ENCODE results near the gene FOXP1.
A peak's percentile ranks its signal among the peaks of the same experiment; 100 is the strongest.

Gene FOXP1

DNA sequence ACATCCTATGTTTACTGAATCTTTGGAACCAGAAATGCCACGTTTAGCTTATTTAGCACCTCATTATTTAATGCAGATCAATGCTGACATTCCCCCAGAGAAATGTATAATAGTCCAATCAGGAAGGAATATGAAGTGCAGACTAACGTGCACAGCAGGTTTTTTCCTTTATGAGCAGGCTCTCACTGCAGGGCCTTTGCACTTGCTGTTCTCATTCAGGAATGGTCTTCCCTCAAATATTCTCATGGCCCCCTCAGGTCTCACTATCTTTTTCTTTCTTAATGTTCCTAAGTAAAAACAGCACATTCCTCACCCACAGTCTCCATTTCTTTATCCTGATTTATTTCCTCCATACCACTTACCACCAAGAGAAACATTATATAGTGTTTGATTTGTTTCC lies 174.6 kb downstream of the FOXP1 start:
- ChIA-PET CTCF (no interaction called here), POLR2A (no interaction called here)
- no peak for TF ChIP-seq ARNT (IDR thresholded peaks at IDR 0.05)
- TF ChIP-seq L3MBTL2 (conservative IDR thresholded peaks at IDR 0.05): no peak
- TF ChIP-seq NFRKB (IDR thresholded peaks at IDR 0.05): no peak
- TF ChIP-seq, protein P1, sequence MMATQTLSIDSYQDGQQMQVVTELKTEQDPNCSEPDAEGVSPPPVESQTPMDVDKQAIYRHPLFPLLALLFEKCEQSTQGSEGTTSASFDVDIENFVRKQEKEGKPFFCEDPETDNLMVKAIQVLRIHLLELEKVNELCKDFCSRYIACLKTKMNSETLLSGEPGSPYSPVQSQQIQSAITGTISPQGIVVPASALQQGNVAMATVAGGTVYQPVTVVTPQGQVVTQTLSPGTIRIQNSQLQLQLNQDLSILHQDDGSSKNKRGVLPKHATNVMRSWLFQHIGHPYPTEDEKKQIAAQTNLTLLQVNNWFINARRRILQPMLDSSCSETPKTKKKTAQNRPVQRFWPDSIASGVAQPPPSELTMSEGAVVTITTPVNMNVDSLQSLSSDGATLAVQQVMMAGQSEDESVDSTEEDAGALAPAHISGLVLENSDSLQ (IDR thresholded peaks at IDR 0.05): no peak
- no peak for TF ChIP-seq BHLHE40 (IDR thresholded peaks at IDR 0.05; ENCODE audit: borderline replicate concordance)
- TF ChIP-seq FOXK2 (IDR thresholded peaks at IDR 0.05): no peak
- no peak for TF ChIP-seq CTBP1 (IDR thresholded peaks at IDR 0.05; ENCODE audit: borderline replicate concordance)
- TF ChIP-seq FOXA1 (IDR thresholded peaks at IDR 0.05): no peak
- TF ChIP-seq HDGF (IDR thresholded peaks at IDR 0.05; ENCODE audit: borderline replicate concordance): no peak
- TF ChIP-seq ZNF384 (IDR thresholded peaks at IDR 0.05): no peak
- no peak for TF ChIP-seq SP1 (IDR thresholded peaks at IDR 0.05)
- no peak for TF ChIP-seq TARDBP (IDR thresholded peaks at IDR 0.05)
- TF ChIP-seq SUZ12 (IDR thresholded peaks at IDR 0.05): no peak
- DNase-seq (ENCODE audit: extremely low spot score): no peak

- CTCF ChIA-PET: no interaction called here
- POLR2A ChIA-PET: no interaction called here
- TF ChIP-seq BHLHE40 (IDR thresholded peaks at IDR 0.05; ENCODE audit: borderline replicate concordance): no peak
- no peak for TF ChIP-seq LEF1 (IDR thresholded peaks at IDR 0.05; ENCODE audit: borderline replicate concordance)
- TF ChIP-seq NFRKB (IDR thresholded peaks at IDR 0.05): no peak
- no peak for TF ChIP-seq ZNF384 (IDR thresholded peaks at IDR 0.05)
- TF ChIP-seq FOXM1 (IDR thresholded peaks at IDR 0.05; ENCODE audit: borderline replicate concordance): no peak
- TF ChIP-seq FOXA1 (IDR thresholded peaks at IDR 0.05): no peak
- no peak for TF ChIP-seq FOXK2 (IDR thresholded peaks at IDR 0.05)
- TF ChIP-seq, protein P1 (IDR thresholded peaks at IDR 0.05): no peak
- TF ChIP-seq L3MBTL2 (conservative IDR thresholded peaks at IDR 0.05): no peak
- TF ChIP-seq HDGF (IDR thresholded peaks at IDR 0.05; ENCODE audit: borderline replicate concordance): no peak
- TF ChIP-seq CTBP1 (IDR thresholded peaks at IDR 0.05; ENCODE audit: borderline replicate concordance): no peak
- TF ChIP-seq ARNT (IDR thresholded peaks at IDR 0.05): no peak
- TF ChIP-seq ELF4 (IDR thresholded peaks at IDR 0.05): no peak
- no peak for DNase-seq (ENCODE audit: extremely low spot score)
These were observed 175.7 kb downstream of the FOXP1 start for GRCh38 chr3:71407823-71408222.

- DNase-seq (ENCODE audit: extremely low spot score): no peak
- no peak for TF ChIP-seq BHLHE40 (IDR thresholded peaks at IDR 0.05; ENCODE audit: borderline replicate concordance)
- TF ChIP-seq HDGF (IDR thresholded peaks at IDR 0.05; ENCODE audit: borderline replicate concordance): no peak
- no peak for TF ChIP-seq SP1 (IDR thresholded peaks at IDR 0.05)
- no peak for TF ChIP-seq ELF4 (IDR thresholded peaks at IDR 0.05)
- TF ChIP-seq, protein P1 (IDR thresholded peaks at IDR 0.05): no peak
- no peak for TF ChIP-seq ARNT (IDR thresholded peaks at IDR 0.05)
- TF ChIP-seq SUZ12 (IDR thresholded peaks at IDR 0.05): no peak
- ChIA-PET CTCF (no interaction called here), POLR2A (no interaction called here)
These were observed 176.3 kb downstream of the FOXP1 start for GRCh38 chr3:71406972-71407810.

- TF ChIP-seq L3MBTL2 (conservative IDR thresholded peaks at IDR 0.05) (no peak), FOXA1 (IDR thresholded peaks at IDR 0.05) (no peak), NFRKB (IDR thresholded peaks at IDR 0.05) (no peak), ZNF384 (IDR thresholded peaks at IDR 0.05) (no peak), TARDBP (IDR thresholded peaks at IDR 0.05) (no peak), LEF1 (IDR thresholded peaks at IDR 0.05; ENCODE audit: borderline replicate concordance) (no peak), FOXK2 (IDR thresholded peaks at IDR 0.05) (no peak), ARNT (IDR thresholded peaks at IDR 0.05) (no peak), FOXM1 (IDR thresholded peaks at IDR 0.05; ENCODE audit: borderline replicate concordance) (no peak), SUZ12 (IDR thresholded peaks at IDR 0.05) (no peak), BHLHE40 (IDR thresholded peaks at IDR 0.05; ENCODE audit: borderline replicate concordance) (no peak), HDGF (IDR thresholded peaks at IDR 0.05; ENCODE audit: borderline replicate concordance) (no peak), SP1 (IDR thresholded peaks at IDR 0.05) (no peak), ELF4 (IDR thresholded peaks at IDR 0.05) (no peak), CTBP1 (IDR thresholded peaks at IDR 0.05; ENCODE audit: borderline replicate concordance) (no peak)
- TF ChIP-seq, protein P1 (IDR thresholded peaks at IDR 0.05): no peak
- ChIA-PET POLR2A (interaction anchor here (1.0 kb wide), 2 partner anchors 23 to 181 kb away, joined by 3 to 4 read pairs; partner anchors contain the start of gene FOXP1), CTCF (interaction anchor here (0.6 to 1.0 kb wide), 2 partner anchors 11 to 24 kb away, joined by 4 to 5 read pairs; no protein-coding TSS in a partner anchor)
- no peak for DNase-seq (ENCODE audit: extremely low spot score)
These were observed 180.6 kb downstream of the FOXP1 start for GRCh38 chr3:71402911-71403310.

- no peak for DNase-seq (ENCODE audit: extremely low spot score)
- POLR2A ChIA-PET: interaction anchor here (1.0 kb wide), 1 partner anchor 181 kb away, joined by 4 read pairs; the partner anchor contains the start of gene FOXP1
- TF ChIP-seq, protein P1 (IDR thresholded peaks at IDR 0.05): peak; percentile 41; the same call in 1 of the 2 replicates
- TF ChIP-seq CTBP1 (IDR thresholded peaks at IDR 0.05; ENCODE audit: borderline replicate concordance): no peak
- CTCF ChIA-PET: no interaction called here
These were observed 181.2 kb downstream of the FOXP1 start for GRCh38 chr3:71402280-71402679.

Data from HEK293T (cell line).